SK-N-SH treated with all-trans-retinoic acid at 6 μM for 48 hours (cell line): ENCODE results near the gene WSCD2.

Experiments
- ESRRG ChIP-seq: fragments of 250-450 bp; sonication (Bioruptor Pico); IDR thresholded peaks from 2 replicates; pipeline ENCODE4 v1.6.1; 2021; ENCODE audit warnings: mild to moderate bottlenecking
- ZC3H10 ChIP-seq: fragments of 250-450 bp; sonication (Bioruptor Pico); IDR thresholded peaks from 2 replicates; pipeline ENCODE4 v1.5.1; 2021; ENCODE audit warnings: mild to moderate bottlenecking, moderate library complexity
- ZFP3 ChIP-seq: fragments of 250-450 bp; sonication (Bioruptor Pico); IDR thresholded peaks from 2 replicates; pipeline ENCODE4 v1.5.0; 2020; ENCODE audit warnings: mild to moderate bottlenecking, moderate library complexity
- ZFP30 ChIP-seq: fragments of 450-650 bp; formaldehyde crosslinking; IDR thresholded peaks from 2 replicates; pipeline ENCODE4 v1.5.0; 2022; ENCODE audit warnings: mild to moderate bottlenecking, moderate library complexity
- TF ChIP-seq, protein P1 (sequence below): fragments of 250-450 bp; sonication (Bioruptor Pico); IDR thresholded peaks from 2 replicates; pipeline ENCODE4 v1.8.0; 2020; ENCODE audit warnings: mild to moderate bottlenecking, moderate library complexity, borderline replicate concordance

DNA sequence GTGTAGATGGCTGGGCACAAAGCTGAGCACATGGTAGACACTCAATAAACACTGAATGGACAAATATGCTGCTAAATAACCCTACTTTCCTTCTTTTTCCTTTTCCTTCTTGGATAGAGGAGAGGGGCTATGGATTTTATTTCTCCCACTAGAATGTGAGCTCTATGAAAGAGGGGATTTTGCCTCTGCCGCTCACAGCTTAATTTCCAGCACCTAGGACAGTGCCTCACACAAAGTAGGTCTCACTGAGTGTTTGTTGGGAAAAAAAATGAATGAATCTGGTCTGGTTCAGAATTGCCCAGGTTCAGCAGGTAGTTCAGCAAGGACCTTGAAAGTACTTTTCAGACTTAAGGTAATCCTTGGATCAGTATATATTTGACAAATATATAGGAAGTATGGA, 65.5 kb downstream of the WSCD2 start:
- TF ChIP-seq ZFP3: no peak
- TF ChIP-seq ZC3H10 (CRISPR knock-in tag): no peak
- TF ChIP-seq ZFP30 (CRISPR knock-in tag): no peak
- no peak for TF ChIP-seq ESRRG (CRISPR knock-in tag)
- TF ChIP-seq, protein P1, sequence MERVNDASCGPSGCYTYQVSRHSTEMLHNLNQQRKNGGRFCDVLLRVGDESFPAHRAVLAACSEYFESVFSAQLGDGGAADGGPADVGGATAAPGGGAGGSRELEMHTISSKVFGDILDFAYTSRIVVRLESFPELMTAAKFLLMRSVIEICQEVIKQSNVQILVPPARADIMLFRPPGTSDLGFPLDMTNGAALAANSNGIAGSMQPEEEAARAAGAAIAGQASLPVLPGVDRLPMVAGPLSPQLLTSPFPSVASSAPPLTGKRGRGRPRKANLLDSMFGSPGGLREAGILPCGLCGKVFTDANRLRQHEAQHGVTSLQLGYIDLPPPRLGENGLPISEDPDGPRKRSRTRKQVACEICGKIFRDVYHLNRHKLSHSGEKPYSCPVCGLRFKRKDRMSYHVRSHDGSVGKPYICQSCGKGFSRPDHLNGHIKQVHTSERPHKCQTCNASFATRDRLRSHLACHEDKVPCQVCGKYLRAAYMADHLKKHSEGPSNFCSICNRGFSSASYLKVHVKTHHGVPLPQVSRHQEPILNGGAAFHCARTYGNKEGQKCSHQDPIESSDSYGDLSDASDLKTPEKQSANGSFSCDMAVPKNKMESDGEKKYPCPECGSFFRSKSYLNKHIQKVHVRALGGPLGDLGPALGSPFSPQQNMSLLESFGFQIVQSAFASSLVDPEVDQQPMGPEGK: no peak
